KBM-7 (cell line): ENCODE data around the gene CHCHD2.
"Not testable (repeated sequence)": the region's sequence is repeated elsewhere in the genome, so short reads cannot be mapped to it uniquely, and the experiment has no call there.

ENCODE experiments used
- DNase-seq: peaks from one replicate; pipeline ENCODE4 v3.0.0-alpha.2; 2015
- in situ Hi-C: fragments of 300-500 bp; cut with MboI; formaldehyde crosslinking; loops from 2 replicates; pipeline ENCODE4 v1.14.3; 2020; ENCODE audit warnings: low sequenced_read_pairs, low pct_unique_long_range_greater_than_20kb, mixed read lengths

CHCHD2 gene

GRCh38 chr7:56106108-56107073 is at the start of gene CHCHD2:
CHCHD2 (minus strand) TSS chr7:56106476; CDS start chr7:56106413, 63 bp downstream.
- DNase-seq = peak; percentile 99
- in situ Hi-C loops = no loop called here

- in situ Hi-C loops, DNase-seq: not testable (repeated sequence)
Measured at GRCh38 chr7:56131062-56131461, 24.8 kb upstream of the CHCHD2 start.

GRCh38 chr7:56127241-56127975 is 21.1 kb upstream of the CHCHD2 start:
- no peak for DNase-seq
- in situ Hi-C loops = no loop called here

GRCh38 chr7:56125831-56126230 is 19.6 kb upstream of the CHCHD2 start:
- DNase-seq = no peak

GRCh38 chr7:56124981-56125380 is 18.7 kb upstream of the CHCHD2 start:
- no peak for DNase-seq
- in situ Hi-C loops = no loop called here

More at GRCh38 chr7:56125831-56126230, 19.6 kb upstream of the CHCHD2 start:
- in situ Hi-C loops = no loop called here

- in situ Hi-C loops = no loop called here
- no peak for DNase-seq
Measured at GRCh38 chr7:56121440-56121839, 15.2 kb upstream of the CHCHD2 start.

- no peak for DNase-seq
- in situ Hi-C loops = no loop called here
Measured at GRCh38 chr7:56115852-56116538, 9.7 kb upstream of the CHCHD2 start, which contains the start of gene NUPR2. NUPR2 (minus strand) TSS chr7:56116417; CDS start chr7:56116314, 103 bp downstream.

- DNase-seq, in situ Hi-C loops: not testable (repeated sequence)
Measured at GRCh38 chr7:56112244-56112643, 6.0 kb upstream of the CHCHD2 start.

- in situ Hi-C loops = no loop called here
- no peak for DNase-seq
Measured at GRCh38 chr7:56110611-56111010, 4.3 kb upstream of the CHCHD2 start.

GRCh38 chr7:56107954-56108258 is 1.6 kb upstream of the CHCHD2 start:
- DNase-seq = no peak
- in situ Hi-C loops = no loop called here

- peak; percentile 49 for DNase-seq
- in situ Hi-C loops = no loop called here
Measured at GRCh38 chr7:56105508-56105907, 768 bp downstream of the CHCHD2 start.

GRCh38 chr7:56104138-56104537 is 2.1 kb downstream of the CHCHD2 start:
- DNase-seq, in situ Hi-C loops: not testable (repeated sequence)

- in situ Hi-C loops = no loop called here
- no peak for DNase-seq
Measured at GRCh38 chr7:56099653-56100052, 6.6 kb downstream of the CHCHD2 start.

- in situ Hi-C loops, DNase-seq: not testable (repeated sequence)
Measured at GRCh38 chr7:56098187-56099008, 7.9 kb downstream of the CHCHD2 start.

- DNase-seq = no peak
- in situ Hi-C loops = no loop called here
Measured at GRCh38 chr7:56097700-56098099, 8.6 kb downstream of the CHCHD2 start.

GRCh38 chr7:56092789-56093531 is 13.3 kb downstream of the CHCHD2 start, which contains the start of gene PHKG1:
PHKG1 (minus strand) TSS chr7:56092952; CDS start chr7:56088941, 4,011 bp downstream.
- in situ Hi-C loops = no loop called here
- DNase-seq = no peak

GRCh38 chr7:56092388-56092787 is 13.9 kb downstream of the CHCHD2 start:
- in situ Hi-C loops, DNase-seq: not testable (repeated sequence)

- DNase-seq = no peak
- in situ Hi-C loops = no loop called here
Measured at GRCh38 chr7:56091591-56091990, 14.7 kb downstream of the CHCHD2 start.
